Measurements from ENCODE around the gene CD19. TPM values are rescaled to one million over a fixed set of nuclear protein-coding genes. Genes with fewer than 3 reads are reported as not detected.
"Not testable (repeated sequence)": the region's sequence is repeated elsewhere in the genome, so short reads cannot be mapped to it uniquely, and the experiment has no call there.

The CD19 gene
- polyA plus RNA-seq, 1 donor, result 4.0 TPM

- no peak for DNase-seq
Measured at GRCh38 chr16:28905800-28906372, 25.9 kb upstream of the CD19 start.

DNA sequence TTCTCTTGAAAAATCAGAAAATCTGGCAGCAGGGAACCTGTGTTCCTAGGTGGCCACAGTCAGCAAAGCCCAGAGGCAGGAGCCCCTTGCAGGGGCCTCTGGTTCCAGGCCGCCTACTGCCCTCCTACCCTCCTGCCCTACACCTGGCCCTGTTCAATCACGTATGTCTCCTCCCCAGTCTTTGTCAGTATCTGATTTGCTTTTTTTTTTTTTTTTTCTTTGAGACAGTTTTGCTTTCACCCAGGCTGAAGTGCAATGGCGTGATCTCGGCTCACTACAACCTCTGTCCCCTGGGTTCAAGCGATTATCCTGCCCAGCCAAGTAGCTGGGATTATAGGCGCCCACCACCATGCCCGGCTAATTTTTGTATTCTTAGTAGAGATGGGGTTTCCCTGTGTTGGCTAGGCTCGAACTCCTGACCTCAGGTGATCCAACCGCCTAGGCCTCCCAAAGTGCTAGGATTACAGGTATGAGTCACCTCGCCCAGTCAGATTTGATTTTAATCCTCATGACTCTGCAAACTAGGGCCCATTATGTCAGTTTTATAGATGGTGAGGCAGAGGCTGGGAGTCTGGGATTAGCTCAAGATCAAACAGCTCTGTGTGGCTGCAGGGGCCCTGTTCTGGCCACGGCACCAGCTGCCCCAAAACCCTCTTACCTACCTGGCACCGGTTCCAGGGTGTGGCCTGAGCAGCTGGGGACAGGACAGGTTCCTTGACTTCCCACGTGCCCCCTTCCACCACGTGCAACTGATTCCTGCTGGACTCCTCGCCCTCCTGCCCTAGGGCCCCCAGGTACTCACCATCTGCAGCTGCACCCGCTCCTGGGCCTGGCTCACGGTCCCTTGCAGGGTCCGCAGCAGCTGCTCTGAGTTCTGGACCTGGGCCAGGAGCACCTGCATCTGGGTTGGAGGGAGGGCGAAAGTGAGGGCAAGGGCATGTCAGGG is 21.4 kb upstream of the CD19 start:
- DNase-seq, result no peak

DNA sequence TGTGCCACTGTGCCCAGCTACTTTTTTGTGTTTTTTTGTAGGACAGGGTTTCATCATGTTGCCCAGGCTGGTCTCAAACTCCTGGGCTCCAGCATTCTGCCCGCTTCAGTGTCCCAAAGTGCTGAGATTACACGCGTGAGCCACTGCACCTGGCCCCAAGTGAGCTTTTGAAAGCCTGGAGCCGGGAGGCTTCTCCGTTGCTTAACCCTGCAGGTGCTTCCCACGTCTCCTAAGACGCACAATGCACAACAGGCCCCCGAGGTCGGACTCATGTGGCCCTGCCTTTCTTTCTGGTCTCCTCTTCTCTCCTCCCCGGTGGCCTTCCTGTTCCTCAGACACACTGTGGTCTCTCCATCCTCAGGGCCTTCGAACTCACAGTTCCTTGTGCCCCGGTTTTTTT is 19.2 kb upstream of the CD19 start:
- no peak for DNase-seq

GRCh38 chr16:28913946-28914724 is 17.6 kb upstream of the CD19 start:
- DNase-seq, result no peak

DNA sequence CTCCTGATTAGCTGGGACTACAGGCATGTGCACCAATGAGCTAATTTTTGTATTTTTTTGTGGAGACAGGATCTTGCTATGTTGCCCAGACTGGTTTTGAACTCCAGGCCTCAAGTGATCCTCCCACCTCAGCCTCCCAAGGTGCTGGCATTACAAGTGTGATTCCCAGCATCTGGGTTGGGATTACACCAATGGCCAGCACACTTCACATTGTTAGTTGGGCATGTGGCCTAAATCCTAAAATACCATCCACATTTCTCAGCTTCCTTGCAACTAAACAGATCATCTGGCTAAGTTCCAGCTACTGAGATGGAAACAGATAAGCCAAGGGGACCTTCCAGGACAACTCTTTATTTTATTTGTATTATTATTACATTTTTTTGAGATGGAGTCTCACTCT is 16.6 kb upstream of the CD19 start:
- no peak for DNase-seq

DNA sequence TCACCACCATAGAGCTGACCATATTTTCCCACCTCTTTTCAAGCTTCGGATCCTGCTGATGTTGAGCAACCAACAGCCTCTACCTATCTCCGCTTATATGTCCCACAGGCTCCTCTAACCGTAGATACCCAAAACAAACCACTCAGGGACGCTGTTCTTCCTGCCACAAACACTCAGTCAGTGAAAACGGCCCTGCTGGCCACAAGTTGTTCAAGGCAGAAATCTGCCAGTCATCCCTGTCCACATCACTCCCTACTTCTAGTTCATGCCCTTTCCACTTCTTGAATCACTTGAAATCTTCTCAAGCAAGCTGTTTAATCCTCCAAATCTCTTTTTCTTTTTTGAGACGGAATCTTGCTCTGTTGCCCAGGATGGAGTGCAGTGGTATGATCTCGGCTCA is 14.7 kb upstream of the CD19 start:
- DNase-seq, result no peak

- no peak for DNase-seq
Measured at GRCh38 chr16:28918698-28919097, 13.1 kb upstream of the CD19 start.

DNA sequence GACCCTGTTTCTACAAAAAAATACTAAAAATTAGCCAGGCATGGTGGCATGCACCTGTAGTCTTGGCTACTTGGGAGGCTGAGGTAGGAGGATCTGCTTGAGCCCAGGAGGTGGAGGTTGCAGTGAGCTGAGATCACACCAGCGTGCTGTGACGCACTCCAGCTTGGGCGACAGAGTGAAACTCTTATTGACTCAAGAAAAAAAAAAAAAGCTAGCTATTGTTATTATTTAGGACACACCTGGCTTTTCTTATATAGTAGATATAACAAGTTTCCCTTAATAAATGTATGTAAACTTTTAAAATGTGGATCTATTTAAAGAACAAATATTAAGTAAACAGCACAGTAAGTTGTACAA is 8.6 kb upstream of the CD19 start:
- no peak for DNase-seq

DNA sequence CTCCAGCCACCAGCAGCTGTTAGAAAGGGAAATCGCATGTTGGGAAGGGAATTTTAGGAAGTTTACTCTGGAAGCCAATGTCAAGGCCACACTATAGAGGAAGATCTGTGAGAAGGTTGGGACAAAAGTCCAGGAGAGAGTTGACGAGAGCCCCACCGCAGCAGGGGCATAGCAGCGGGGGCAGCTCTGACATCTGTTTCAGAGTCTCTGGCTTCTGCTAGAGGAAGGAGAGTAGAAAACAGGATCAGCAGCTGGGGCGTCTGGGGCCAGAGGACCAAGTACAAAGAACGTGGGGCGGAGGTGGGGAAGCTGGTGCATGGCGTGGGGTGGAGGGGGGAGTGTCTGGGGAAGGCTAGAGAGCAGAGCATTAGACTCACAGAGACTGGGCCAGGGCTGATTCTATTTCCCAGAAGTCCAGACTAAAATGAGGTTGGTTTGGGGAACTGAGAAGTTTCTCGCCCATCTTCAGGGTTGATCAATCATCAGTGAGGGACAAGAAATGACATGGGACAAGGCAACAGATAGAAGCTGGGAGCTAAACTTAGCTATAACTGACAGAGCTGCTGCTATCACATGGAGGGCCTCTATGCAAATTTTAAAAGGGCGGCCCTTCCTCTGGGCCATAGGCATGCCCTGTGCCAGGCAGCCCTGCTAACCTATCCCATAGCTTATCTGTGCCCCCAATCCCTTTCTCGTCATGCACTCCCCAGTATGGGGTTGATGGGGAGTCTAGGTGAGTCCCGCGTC is 7.9 kb upstream of the CD19 start:
- DNase-seq, result no peak

GRCh38 chr16:28924399-28924761 is 7.4 kb upstream of the CD19 start:
- DNase-seq, result no peak

DNA sequence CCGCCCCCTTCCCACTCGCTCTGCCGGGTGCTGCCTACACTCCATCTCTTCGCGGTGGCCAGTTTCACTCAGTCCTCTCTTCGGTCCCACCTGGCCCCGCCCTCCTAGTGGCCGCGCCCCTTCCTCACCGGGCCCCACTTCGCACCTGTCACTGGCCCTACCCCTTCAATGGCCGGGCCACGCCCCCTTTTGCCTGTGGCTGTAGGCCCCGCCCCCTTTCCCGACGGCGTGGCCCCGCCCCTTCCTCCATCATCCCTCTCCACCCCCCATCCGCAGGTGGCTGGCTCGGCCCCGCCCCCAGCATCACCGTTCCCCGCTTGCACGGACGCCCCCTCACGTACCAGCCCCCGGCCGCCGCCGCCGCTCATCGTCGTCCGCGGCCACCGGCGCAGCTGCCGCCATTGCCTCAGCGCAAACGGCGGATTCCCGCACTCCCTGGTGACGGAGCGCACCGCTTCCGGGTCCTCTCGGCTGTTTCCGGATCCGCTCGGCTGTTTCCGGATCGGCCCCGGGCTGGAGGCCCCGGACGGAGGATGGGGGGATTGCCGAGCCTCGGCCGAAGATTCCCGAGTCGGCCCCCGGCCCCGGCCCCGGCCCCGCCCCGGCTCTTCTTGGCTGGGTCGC is 6.9 kb upstream of the CD19 start, which contains the start of gene RABEP2:
Gene RABEP2, minus strand, starts transcription at position 477 of the 624 bp plus-strand sequence. Its CDS starts 75 bp downstream, at position 402.
- peak; percentile 89 for DNase-seq

- peak; percentile 86 for DNase-seq
Measured at GRCh38 chr16:28925386-28926228, 6.2 kb upstream of the CD19 start.

DNA sequence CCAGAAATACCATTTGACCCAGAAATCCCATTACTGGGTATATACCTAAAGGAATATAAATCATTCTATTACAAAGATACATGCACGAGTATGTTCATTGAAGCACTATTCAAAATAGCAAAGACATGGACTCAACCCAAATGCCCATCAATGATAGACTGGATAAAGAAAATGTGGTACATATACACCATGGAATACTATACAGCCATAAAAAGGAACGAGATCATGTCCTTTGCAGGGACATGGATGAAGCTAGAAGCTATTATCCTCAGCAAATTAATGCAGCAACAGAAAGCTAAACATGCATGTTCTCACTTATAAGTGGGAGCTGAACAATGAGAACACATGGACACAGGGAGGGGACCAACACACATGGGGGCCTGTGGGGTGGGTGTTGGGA is 5.5 kb upstream of the CD19 start:
- DNase-seq, result not testable (repeated sequence)

GRCh38 chr16:28927815-28928214 is 4.0 kb upstream of the CD19 start:
- DNase-seq, result no peak

DNA sequence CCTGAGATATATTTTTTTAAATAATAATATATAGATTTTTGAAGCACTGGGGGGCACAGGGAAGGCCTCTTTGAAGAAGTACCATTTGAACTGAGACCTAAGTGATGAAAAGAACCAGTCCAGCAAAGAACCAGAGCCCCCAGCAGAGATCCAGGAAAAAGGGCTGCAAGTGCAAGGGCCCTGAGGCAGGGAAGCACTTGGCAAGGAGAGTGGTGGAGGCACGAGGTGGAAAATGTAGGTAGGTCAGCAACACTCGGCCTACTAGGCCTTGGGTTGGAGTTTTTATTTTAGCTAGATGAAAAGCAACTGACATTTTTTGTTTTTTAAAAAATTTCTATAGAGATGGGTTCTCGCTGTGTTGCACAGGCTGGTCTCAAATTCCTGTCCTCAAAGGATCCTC is 1.6 kb upstream of the CD19 start:
- DNase-seq, result no peak

GRCh38 chr16:28930652-28931051 is 1.1 kb upstream of the CD19 start:
- no peak for DNase-seq

DNA sequence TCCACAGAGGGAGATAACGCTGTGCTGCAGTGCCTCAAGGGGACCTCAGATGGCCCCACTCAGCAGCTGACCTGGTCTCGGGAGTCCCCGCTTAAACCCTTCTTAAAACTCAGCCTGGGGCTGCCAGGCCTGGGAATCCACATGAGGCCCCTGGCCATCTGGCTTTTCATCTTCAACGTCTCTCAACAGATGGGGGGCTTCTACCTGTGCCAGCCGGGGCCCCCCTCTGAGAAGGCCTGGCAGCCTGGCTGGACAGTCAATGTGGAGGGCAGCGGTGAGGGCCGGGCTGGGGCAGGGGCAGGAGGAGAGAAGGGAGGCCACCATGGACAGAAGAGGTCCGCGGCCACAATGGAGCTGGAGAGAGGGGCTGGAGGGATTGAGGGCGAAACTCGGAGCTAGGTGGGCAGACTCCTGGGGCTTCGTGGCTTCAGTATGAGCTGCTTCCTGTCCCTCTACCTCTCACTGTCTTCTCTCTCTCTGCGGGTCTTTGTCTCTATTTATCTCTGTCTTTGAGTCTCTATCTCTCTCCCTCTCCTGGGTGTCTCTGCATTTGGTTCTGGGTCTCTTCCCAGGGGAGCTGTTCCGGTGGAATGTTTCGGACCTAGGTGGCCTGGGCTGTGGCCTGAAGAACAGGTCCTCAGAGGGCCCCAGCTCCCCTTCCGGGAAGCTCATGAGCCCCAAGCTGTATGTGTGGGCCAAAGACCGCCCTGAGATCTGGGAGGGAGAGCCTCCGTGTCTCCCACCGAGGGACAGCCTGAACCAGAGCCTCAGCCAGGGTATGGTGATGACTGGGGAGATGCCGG is 769 bp downstream of the CD19 start:
- no peak for DNase-seq

DNA sequence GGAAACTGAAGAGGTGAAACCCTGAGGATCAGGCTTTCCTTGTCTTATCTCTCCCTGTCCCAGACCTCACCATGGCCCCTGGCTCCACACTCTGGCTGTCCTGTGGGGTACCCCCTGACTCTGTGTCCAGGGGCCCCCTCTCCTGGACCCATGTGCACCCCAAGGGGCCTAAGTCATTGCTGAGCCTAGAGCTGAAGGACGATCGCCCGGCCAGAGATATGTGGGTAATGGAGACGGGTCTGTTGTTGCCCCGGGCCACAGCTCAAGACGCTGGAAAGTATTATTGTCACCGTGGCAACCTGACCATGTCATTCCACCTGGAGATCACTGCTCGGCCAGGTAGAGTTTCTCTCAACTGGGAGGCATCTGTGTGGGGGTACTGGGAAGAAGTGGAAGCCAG is 1.4 kb downstream of the CD19 start:
- no peak for DNase-seq

- no peak for DNase-seq
Measured at GRCh38 chr16:28935346-28935745, 3.6 kb downstream of the CD19 start.

All from left kidney (tissue), 2 donors.